H1 (cell line): ENCODE data around the gene SAMD4A.

ENCODE experiments used
- CEBPB ChIP-seq: IDR thresholded peaks from 2 replicates; pipeline ENCODE4 v1.6.1; 2012; ENCODE audit warnings: low read depth, low read length
- EZH2 ChIP-seq: fragments of 200-600 bp; sonication (generic); IDR thresholded peaks from 2 replicates; pipeline ENCODE4 v1.7.1; 2012; ENCODE audit warnings: low read depth, mild to moderate bottlenecking, moderate library complexity, low read length, inconsistent platforms; ENCODE audit not compliant: severe bottlenecking
- HDAC6 ChIP-seq: IDR thresholded peaks from one replicate; pipeline ENCODE4 v1.7.1; 2012; ENCODE audit warnings: low read depth, mild to moderate bottlenecking, inconsistent platforms, low read length, moderate library complexity
- KDM5A ChIP-seq: fragments of 200-600 bp; IDR thresholded peaks from 2 replicates; pipeline ENCODE4 v1.7.1; 2012; ENCODE audit warnings: mild to moderate bottlenecking, low read length, inconsistent platforms, mixed read lengths
- POLR2A ChIP-seq, 2 experiments: IDR thresholded peaks; 1 replicate in 1 of 2; 2 replicates in 1 of 2; pipeline ENCODE4 v1.6.1; 2011; ENCODE audit warnings: low read depth in 2 of 2, low read length in 2 of 2, mild to moderate bottlenecking in 2 of 2; ENCODE audit errors: control extremely low read depth in 1 of 2
- POLR2AphosphoS5 ChIP-seq: IDR thresholded peaks from 2 replicates; pipeline ENCODE4 v1.6.1; 2011; ENCODE audit warnings: low read depth, low read length
- RAD21 ChIP-seq, 2 experiments: IDR thresholded peaks in 1 of 2; conservative IDR thresholded peaks in 1 of 2; 2 replicates each; pipeline ENCODE4 v1.6.1; 2011; ENCODE audit warnings: low read depth in 2 of 2, low read length in 2 of 2, improper control_type of control experiment in 1 of 2, inconsistent platforms in 1 of 2, mild to moderate bottlenecking in 1 of 2, moderate library complexity in 1 of 2
- RFX5 ChIP-seq: IDR thresholded peaks from 2 replicates; pipeline ENCODE4 v1.6.1; 2011; ENCODE audit warnings: low read depth, low read length, improper control_type of control experiment, borderline replicate concordance
- RNF2 ChIP-seq: fragments of 200-900, 300-1000 bp; sonication (generic); IDR thresholded peaks from 2 replicates; pipeline ENCODE4 v1.7.1; 2016; ENCODE audit warnings: borderline replicate concordance, low read depth, mild to moderate bottlenecking, antibody characterized with exemption, low read length; ENCODE audit not compliant: poor library complexity, severe bottlenecking; ENCODE audit errors: missing control alignments
- TF ChIP-seq, protein P1 (sequence below), 3 experiments: IDR thresholded peaks; 1 replicate in 2 of 3; 2 replicates in 1 of 3; pipeline versions ENCODE4 v1.5.1 to v1.6.1; 2011; ENCODE audit warnings: low read length in 3 of 3, mild to moderate bottlenecking in 3 of 3, inconsistent platforms in 2 of 3, low read depth in 1 of 3, moderate library complexity in 1 of 3; ENCODE audit not compliant: insufficient read depth in 1 of 3; ENCODE audit errors: control extremely low read depth in 1 of 3
- TF ChIP-seq, protein P2 (sequence below): IDR thresholded peaks from 2 replicates; pipeline ENCODE4 v1.6.1; 2012; ENCODE audit warnings: low read length, inconsistent platforms

DNA sequence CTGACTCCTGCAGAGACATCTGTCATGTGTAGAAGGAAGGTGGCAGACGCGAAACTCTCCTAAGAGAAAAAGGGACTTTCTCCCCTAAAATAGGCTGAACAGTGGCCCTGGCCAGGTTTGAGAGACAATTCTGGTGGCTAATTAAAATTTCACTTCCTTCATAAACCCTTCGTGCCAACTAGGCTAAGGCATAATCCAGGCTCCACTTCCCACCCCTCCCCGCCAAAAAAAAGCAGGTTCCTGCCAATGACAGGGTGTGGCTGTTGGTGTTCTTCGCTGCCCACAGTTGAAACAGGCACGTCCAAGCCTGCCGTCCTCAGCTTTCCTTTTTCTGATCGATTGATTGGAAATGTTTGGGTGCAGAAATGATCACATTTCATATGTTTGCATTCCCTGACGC is 191.1 kb downstream of the SAMD4A start:
- TF ChIP-seq POLR2AphosphoS5 (no peak), POLR2A (IDR thresholded peaks at IDR 0.05; ENCODE audit: control extremely low read depth in 1 of 2, low read depth in 2 of 2, low read length in 2 of 2) (no peak), EZH2 (no peak), KDM5A (no peak), RFX5 (no peak), HDAC6 (no peak), RNF2 (no peak), CEBPB (no peak), RAD21 (IDR thresholded peaks at IDR 0.05 in 1 of 2, conservative IDR thresholded peaks at IDR 0.05 in 1 of 2; ENCODE audit: low read depth in 2 of 2, low read length in 2 of 2) (no peak)
- TF ChIP-seq, protein P1, sequence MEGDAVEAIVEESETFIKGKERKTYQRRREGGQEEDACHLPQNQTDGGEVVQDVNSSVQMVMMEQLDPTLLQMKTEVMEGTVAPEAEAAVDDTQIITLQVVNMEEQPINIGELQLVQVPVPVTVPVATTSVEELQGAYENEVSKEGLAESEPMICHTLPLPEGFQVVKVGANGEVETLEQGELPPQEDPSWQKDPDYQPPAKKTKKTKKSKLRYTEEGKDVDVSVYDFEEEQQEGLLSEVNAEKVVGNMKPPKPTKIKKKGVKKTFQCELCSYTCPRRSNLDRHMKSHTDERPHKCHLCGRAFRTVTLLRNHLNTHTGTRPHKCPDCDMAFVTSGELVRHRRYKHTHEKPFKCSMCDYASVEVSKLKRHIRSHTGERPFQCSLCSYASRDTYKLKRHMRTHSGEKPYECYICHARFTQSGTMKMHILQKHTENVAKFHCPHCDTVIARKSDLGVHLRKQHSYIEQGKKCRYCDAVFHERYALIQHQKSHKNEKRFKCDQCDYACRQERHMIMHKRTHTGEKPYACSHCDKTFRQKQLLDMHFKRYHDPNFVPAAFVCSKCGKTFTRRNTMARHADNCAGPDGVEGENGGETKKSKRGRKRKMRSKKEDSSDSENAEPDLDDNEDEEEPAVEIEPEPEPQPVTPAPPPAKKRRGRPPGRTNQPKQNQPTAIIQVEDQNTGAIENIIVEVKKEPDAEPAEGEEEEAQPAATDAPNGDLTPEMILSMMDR (IDR thresholded peaks at IDR 0.05; ENCODE audit: control extremely low read depth in 1 of 3, insufficient read depth in 1 of 3, low read depth in 1 of 3, low read length in 3 of 3), result no peak
- TF ChIP-seq, protein P2, sequence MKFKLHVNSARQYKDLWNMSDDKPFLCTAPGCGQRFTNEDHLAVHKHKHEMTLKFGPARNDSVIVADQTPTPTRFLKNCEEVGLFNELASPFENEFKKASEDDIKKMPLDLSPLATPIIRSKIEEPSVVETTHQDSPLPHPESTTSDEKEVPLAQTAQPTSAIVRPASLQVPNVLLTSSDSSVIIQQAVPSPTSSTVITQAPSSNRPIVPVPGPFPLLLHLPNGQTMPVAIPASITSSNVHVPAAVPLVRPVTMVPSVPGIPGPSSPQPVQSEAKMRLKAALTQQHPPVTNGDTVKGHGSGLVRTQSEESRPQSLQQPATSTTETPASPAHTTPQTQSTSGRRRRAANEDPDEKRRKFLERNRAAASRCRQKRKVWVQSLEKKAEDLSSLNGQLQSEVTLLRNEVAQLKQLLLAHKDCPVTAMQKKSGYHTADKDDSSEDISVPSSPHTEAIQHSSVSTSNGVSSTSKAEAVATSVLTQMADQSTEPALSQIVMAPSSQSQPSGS, result no peak
